NOMO-1 treated with DMSO at 0.1 percent for 48 hours (cell line): ENCODE data around the gene LRP1B.
"Not testable (repeated sequence)": the region's sequence is repeated elsewhere in the genome, so short reads cannot be mapped to it uniquely, and the experiment has no call there.

Experiments
- DNase-seq: peaks from one replicate; lab custom pipeline; 2025; ENCODE audit not compliant: unreplicated experiment; lab: John Stamatoyannopoulos, UW

The LRP1B gene

GRCh38 chr2:140658760-140659692, 1471.8 kb downstream of the LRP1B start:
- DNase-seq, result no peak

- no peak for DNase-seq
Observed at GRCh38 chr2:140657657-140658056, 1473.2 kb downstream of the LRP1B start.

- DNase-seq, result no peak
Observed at GRCh38 chr2:140654565-140654964, 1476.3 kb downstream of the LRP1B start.

- DNase-seq, result no peak
Observed at GRCh38 chr2:140650825-140651224, 1480.0 kb downstream of the LRP1B start.

GRCh38 chr2:140650134-140650533, 1480.7 kb downstream of the LRP1B start:
- DNase-seq, result not testable (repeated sequence)

- no peak for DNase-seq
Observed at GRCh38 chr2:140648393-140648792, 1482.4 kb downstream of the LRP1B start.

GRCh38 chr2:140643761-140644187, 1487.0 kb downstream of the LRP1B start:
- no peak for DNase-seq

- DNase-seq, result no peak
Observed at GRCh38 chr2:140641163-140641562, 1489.7 kb downstream of the LRP1B start.

- DNase-seq, result peak; percentile 70
Observed at GRCh38 chr2:140639628-140640027, 1491.2 kb downstream of the LRP1B start.

GRCh38 chr2:140630557-140630956, 1500.3 kb downstream of the LRP1B start:
- no peak for DNase-seq

GRCh38 chr2:140627885-140628284, 1502.9 kb downstream of the LRP1B start:
- DNase-seq, result no peak

- no peak for DNase-seq
Observed at GRCh38 chr2:140627136-140627535, 1503.7 kb downstream of the LRP1B start.

GRCh38 chr2:140624200-140624599, 1506.6 kb downstream of the LRP1B start:
- DNase-seq, result no peak

- DNase-seq, result no peak
Observed at GRCh38 chr2:140621583-140622362, 1509.0 kb downstream of the LRP1B start.

GRCh38 chr2:140604788-140605187, 1526.0 kb downstream of the LRP1B start:
- DNase-seq, result no peak

GRCh38 chr2:140604096-140604495, 1526.7 kb downstream of the LRP1B start:
- DNase-seq, result no peak

- no peak for DNase-seq
Observed at GRCh38 chr2:140603416-140603815, 1527.4 kb downstream of the LRP1B start.

- no peak for DNase-seq
Observed at GRCh38 chr2:140601801-140602200, 1529.0 kb downstream of the LRP1B start.

GRCh38 chr2:140601342-140601741, 1529.5 kb downstream of the LRP1B start:
- no peak for DNase-seq

GRCh38 chr2:140600116-140600515, 1530.7 kb downstream of the LRP1B start:
- DNase-seq, result no peak

- no peak for DNase-seq
Observed at GRCh38 chr2:140597836-140598235, 1533.0 kb downstream of the LRP1B start.

GRCh38 chr2:140597205-140597604, 1533.6 kb downstream of the LRP1B start:
- DNase-seq, result no peak
